H9 (cell line): ENCODE measurements around the gene FLG. TPM values are rescaled to one million over a fixed set of nuclear protein-coding genes. Genes with fewer than 3 reads are reported as not detected.
"Not testable (repeated sequence)": the region's sequence is repeated elsewhere in the genome, so short reads cannot be mapped to it uniquely, and the experiment has no call there.

Source experiments
- DNase-seq: peaks from one replicate; pipeline ENCODE4 v3.0.0-alpha.2; 2017
- H2AFZ ChIP-seq: one replicate; pipeline ENCODE4 v1.6.1; 2013; ENCODE audit warnings: mild to moderate bottlenecking, low read length, control low read depth, moderate library complexity
- H2AK5ac ChIP-seq: 2 replicates; pipeline ENCODE4 v1.6.1; 2013; ENCODE audit warnings: low read length, control low read depth, mixed read lengths; ENCODE audit not compliant: insufficient read length
- H2BK120ac ChIP-seq: one replicate; pipeline ENCODE4 v1.6.1; 2013; ENCODE audit warnings: low read depth, mild to moderate bottlenecking, low read length, control low read depth, inconsistent platforms; ENCODE audit not compliant: poor library complexity, severe bottlenecking
- H2BK12ac ChIP-seq: 2 replicates; pipeline ENCODE4 v1.6.1; 2013; ENCODE audit warnings: low read length, control low read depth, mixed read lengths, low read depth; ENCODE audit not compliant: insufficient read length
- H2BK15ac ChIP-seq: 2 replicates; pipeline ENCODE4 v1.6.1; 2013; ENCODE audit warnings: low read depth, low read length, control low read depth
- H2BK20ac ChIP-seq: one replicate; pipeline ENCODE4 v1.6.1; 2013; ENCODE audit warnings: low read depth, mild to moderate bottlenecking, low read length, control low read depth, inconsistent platforms; ENCODE audit not compliant: poor library complexity, severe bottlenecking
- H2BK5ac ChIP-seq: 2 replicates; pipeline ENCODE4 v1.6.1; 2013; ENCODE audit warnings: low read length, control low read depth, mixed read lengths; ENCODE audit not compliant: insufficient read length
- H3K14ac ChIP-seq: 2 replicates; pipeline ENCODE4 v1.6.1; 2013; ENCODE audit warnings: low read length, control low read depth; ENCODE audit not compliant: insufficient read depth
- H3K18ac ChIP-seq: 2 replicates; pipeline ENCODE4 v1.6.1; 2013; ENCODE audit warnings: low read depth, mild to moderate bottlenecking, mixed read lengths, low read length, control low read depth; ENCODE audit not compliant: insufficient read length
- H3K23ac ChIP-seq: 2 replicates; pipeline ENCODE4 v1.6.1; 2013; ENCODE audit warnings: low read length, control low read depth, mixed read lengths, low read depth; ENCODE audit not compliant: insufficient read length
- H3K23me2 ChIP-seq: 2 replicates; pipeline ENCODE4 v1.6.1; 2013; ENCODE audit warnings: low read depth, mild to moderate bottlenecking, mixed read lengths, low read length, control low read depth; ENCODE audit not compliant: insufficient read length, poor library complexity, severe bottlenecking
- H3K27ac ChIP-seq: 2 replicates; pipeline ENCODE4 v1.5.1; 2013; ENCODE audit warnings: low read length, control low read depth, mixed read lengths, low read depth; ENCODE audit not compliant: insufficient read length
- H3K27me3 ChIP-seq: 2 replicates; pipeline ENCODE4 v1.6.1; 2013; ENCODE audit warnings: low read length, control low read depth, inconsistent platforms; ENCODE audit not compliant: insufficient read depth
- H3K4ac ChIP-seq: 2 replicates; pipeline ENCODE4 v1.6.1; 2013; ENCODE audit warnings: low read depth, mild to moderate bottlenecking, control low read depth, inconsistent platforms, low read length, moderate library complexity
- H3K4me1 ChIP-seq: 2 replicates; pipeline ENCODE4 v1.6.1; 2013; ENCODE audit warnings: low read length, control low read depth, inconsistent platforms; ENCODE audit not compliant: insufficient read depth
- H3K4me2 ChIP-seq: 2 replicates; pipeline ENCODE4 v1.6.1; 2013; ENCODE audit warnings: low read length, control low read depth, mixed read lengths; ENCODE audit not compliant: insufficient read length, insufficient read depth
- H3K56ac ChIP-seq: 2 replicates; pipeline ENCODE4 v1.6.1; 2013; ENCODE audit warnings: low read depth, mild to moderate bottlenecking, mixed read lengths, low read length, control low read depth; ENCODE audit not compliant: insufficient read length
- H3K79me1 ChIP-seq: 2 replicates; pipeline ENCODE4 v1.6.1; 2013; ENCODE audit warnings: low read depth, mild to moderate bottlenecking, moderate library complexity, low read length, control low read depth, inconsistent platforms; ENCODE audit not compliant: insufficient read depth, poor library complexity, severe bottlenecking
- H3K79me2 ChIP-seq: 2 replicates; pipeline ENCODE4 v1.6.1; 2013; ENCODE audit warnings: low read length, control low read depth, inconsistent platforms; ENCODE audit not compliant: insufficient read depth
- H3K9ac ChIP-seq: 2 replicates; pipeline ENCODE4 v1.6.1; 2013; ENCODE audit warnings: low read length, control low read depth, mixed read lengths; ENCODE audit not compliant: insufficient read length; ENCODE audit errors: extremely low read depth
- H3K9me3 ChIP-seq: one replicate; pipeline ENCODE4 v1.6.1; 2013; ENCODE audit warnings: low read depth, low read length, inconsistent platforms; ENCODE audit not compliant: control insufficient read depth
- H3T11ph ChIP-seq: one replicate; pipeline ENCODE4 v1.6.1; 2013; ENCODE audit warnings: mild to moderate bottlenecking, low read length, control low read depth, inconsistent platforms
- H4K20me1 ChIP-seq: one replicate; pipeline ENCODE4 v1.6.1; 2013; ENCODE audit not compliant: control insufficient read depth, insufficient read length, insufficient read depth
- H4K5ac ChIP-seq: 2 replicates; pipeline ENCODE4 v1.6.1; 2013; ENCODE audit warnings: low read depth, mild to moderate bottlenecking, mixed read lengths, low read length, control low read depth; ENCODE audit not compliant: insufficient read length
- H4K8ac ChIP-seq: replicated peaks from 2 replicates; pipeline ENCODE4 v1.6.1; 2013; ENCODE audit warnings: low read length, control low read depth, mixed read lengths, low read depth; ENCODE audit not compliant: insufficient read length
- H4K91ac ChIP-seq: 2 replicates; pipeline ENCODE4 v1.6.1; 2013; ENCODE audit warnings: low read depth, mild to moderate bottlenecking, moderate library complexity, mixed read lengths, low read length, control low read depth; ENCODE audit not compliant: insufficient read length
- H3K27ac Mint-ChIP-seq, 3 experiments: 2 replicates in 2 of 3; 3 replicates in 1 of 3; pipeline ENCODE4 v1.8.0; 2020 to 2021; ENCODE audit warnings: mixed read lengths in 3 of 3, mild to moderate bottlenecking in 1 of 3, moderate library complexity in 1 of 3
- H3K27me3 Mint-ChIP-seq: 2 replicates; pipeline ENCODE4 v1.8.0; 2021; ENCODE audit warnings: low read depth, mild to moderate bottlenecking, moderate library complexity, mixed read lengths
- H3K36me3 Mint-ChIP-seq, 3 experiments: 2 replicates in 2 of 3; 3 replicates in 1 of 3; pipeline ENCODE4 v1.8.0; 2020 to 2021; ENCODE audit warnings: low read depth in 3 of 3, mixed read lengths in 3 of 3; ENCODE audit not compliant: insufficient read depth in 1 of 3
- H3K4me1 Mint-ChIP-seq, 2 experiments: 2 replicates each; pipeline ENCODE4 v1.8.0; 2020; ENCODE audit warnings: mixed read lengths in 2 of 2
- H3K4me3 Mint-ChIP-seq, 2 experiments: 2 replicates in 1 of 2; 3 replicates in 1 of 2; pipeline ENCODE4 v1.8.0; 2020 to 2021; ENCODE audit warnings: mild to moderate bottlenecking in 2 of 2, mixed read lengths in 2 of 2, moderate library complexity in 1 of 2
- H3K9me3 Mint-ChIP-seq, 2 experiments: 2 replicates in 1 of 2; 3 replicates in 1 of 2; pipeline ENCODE4 v1.8.0; 2020; ENCODE audit warnings: mild to moderate bottlenecking in 2 of 2, mixed read lengths in 2 of 2, moderate library complexity in 1 of 2
- WGBS: extraction: QIAGEN DNeasy Blood & Tissue Kit; methylation state at CpG from one replicate; pipeline ENCODE4 v1.1.7; 2013; ENCODE audit warnings: missing lambda C conversion rate, low lambda C conversion rate, mixed read lengths; ENCODE audit not compliant: insufficient read length; ENCODE audit errors: extremely low coverage; 5-methylcytosine and 5-hydroxymethylcytosine counted together
- total RNA-seq: library from RNA; stranded (reverse); gene quantifications from 2 replicates; pipeline ENCODE4 v1.2.1, GENCODE V29; 2021
- TF ChIP-seq, protein P1 (sequence below): fragments of 200-600 bp; sonication (generic); conservative IDR thresholded peaks from 3 replicates; pipeline ENCODE4 v1.8.0; 2021; ENCODE audit warnings: antibody characterized with exemption, mild to moderate bottlenecking

The FLG gene
- total RNA-seq, 1 experiment from 2014 or later: not detected

- H2BK15ac ChIP-seq: no peak overlapping the region
- no CpG with 5 or more reads among the region's 21 CpGs for WGBS
- no peak overlapping the region for H3K9ac ChIP-seq
- H3K79me2 ChIP-seq: no peaks in the 10 kb centered on the region
- H3K23me2 ChIP-seq: no peaks in the 10 kb centered on the region
- no peak overlapping the region for H2BK12ac ChIP-seq
- no peaks in the 10 kb centered on the region for H3K4me1 ChIP-seq
- no peak overlapping the region for H3K14ac ChIP-seq
- no peak overlapping the region for H3K4me3 Mint-ChIP-seq
- peaks cover 70 to 77% of the 10 kb centered on the region in 2 experiments for H3K9me3 Mint-ChIP-seq
- no peak overlapping the region for H2BK20ac ChIP-seq
- H2AK5ac ChIP-seq: no peak overlapping the region
- H3K36me3 Mint-ChIP-seq: peaks cover 33 to 51% (median 47%) of the 10 kb centered on the region in 3 experiments
- no peak overlapping the region for H3K4ac ChIP-seq
- peaks cover 85% of the 10 kb centered on the region for H3K9me3 ChIP-seq
- no peak overlapping the region for H4K8ac ChIP-seq
- H3K27me3 ChIP-seq: no peaks in the 10 kb centered on the region
- no peaks in the 10 kb centered on the region for H3K4me1 Mint-ChIP-seq
- no peak overlapping the region for H3K23ac ChIP-seq
- H3K79me1 ChIP-seq: no peaks in the 10 kb centered on the region
- H4K91ac ChIP-seq: no peak overlapping the region
- H3T11ph ChIP-seq: no peak overlapping the region
- no peaks in the 10 kb centered on the region for H4K20me1 ChIP-seq
- H3K27me3 Mint-ChIP-seq: peaks cover 6% of the 10 kb centered on the region
- no peak overlapping the region for H2AFZ ChIP-seq
- no peak overlapping the region for H3K4me2 ChIP-seq
- H3K27ac ChIP-seq: no peak overlapping the region
- no peak overlapping the region for H3K27ac Mint-ChIP-seq
- H4K5ac ChIP-seq: no peak overlapping the region
- DNase-seq: no peak
- no peak overlapping the region for H3K18ac ChIP-seq
- TF ChIP-seq, protein P1, sequence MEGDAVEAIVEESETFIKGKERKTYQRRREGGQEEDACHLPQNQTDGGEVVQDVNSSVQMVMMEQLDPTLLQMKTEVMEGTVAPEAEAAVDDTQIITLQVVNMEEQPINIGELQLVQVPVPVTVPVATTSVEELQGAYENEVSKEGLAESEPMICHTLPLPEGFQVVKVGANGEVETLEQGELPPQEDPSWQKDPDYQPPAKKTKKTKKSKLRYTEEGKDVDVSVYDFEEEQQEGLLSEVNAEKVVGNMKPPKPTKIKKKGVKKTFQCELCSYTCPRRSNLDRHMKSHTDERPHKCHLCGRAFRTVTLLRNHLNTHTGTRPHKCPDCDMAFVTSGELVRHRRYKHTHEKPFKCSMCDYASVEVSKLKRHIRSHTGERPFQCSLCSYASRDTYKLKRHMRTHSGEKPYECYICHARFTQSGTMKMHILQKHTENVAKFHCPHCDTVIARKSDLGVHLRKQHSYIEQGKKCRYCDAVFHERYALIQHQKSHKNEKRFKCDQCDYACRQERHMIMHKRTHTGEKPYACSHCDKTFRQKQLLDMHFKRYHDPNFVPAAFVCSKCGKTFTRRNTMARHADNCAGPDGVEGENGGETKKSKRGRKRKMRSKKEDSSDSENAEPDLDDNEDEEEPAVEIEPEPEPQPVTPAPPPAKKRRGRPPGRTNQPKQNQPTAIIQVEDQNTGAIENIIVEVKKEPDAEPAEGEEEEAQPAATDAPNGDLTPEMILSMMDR: no peak
- H2BK120ac ChIP-seq: no peak overlapping the region
- no peak overlapping the region for H2BK5ac ChIP-seq
- no peak overlapping the region for H3K56ac ChIP-seq
These were observed 11.7 kb downstream of the FLG start for GRCh38 chr1:152313319-152313801.

- not testable (repeated sequence) for H3K79me2 ChIP-seq, H3T11ph ChIP-seq, H3K4ac ChIP-seq, H3K4me2 ChIP-seq, H3K27ac Mint-ChIP-seq, H2BK120ac ChIP-seq, H3K18ac ChIP-seq, H4K8ac ChIP-seq, H3K9ac ChIP-seq, H3K79me1 ChIP-seq, H3K27ac ChIP-seq, H4K20me1 ChIP-seq, H4K91ac ChIP-seq, H2AFZ ChIP-seq, H4K5ac ChIP-seq, H3K4me3 Mint-ChIP-seq, H2BK5ac ChIP-seq, H3K56ac ChIP-seq, H3K23ac ChIP-seq, H2BK15ac ChIP-seq, H3K27me3 Mint-ChIP-seq, H3K4me1 Mint-ChIP-seq, H3K4me1 ChIP-seq, H3K27me3 ChIP-seq, H3K14ac ChIP-seq, DNase-seq, H2BK20ac ChIP-seq, H3K23me2 ChIP-seq, H2AK5ac ChIP-seq, H2BK12ac ChIP-seq
- peaks cover 82 to 89% of the 10 kb centered on the region in 2 experiments for H3K9me3 Mint-ChIP-seq
- peaks cover 83% of the 10 kb centered on the region for H3K9me3 ChIP-seq
- H3K36me3 Mint-ChIP-seq: peaks cover 42 to 56% (median 53%) of the 10 kb centered on the region in 3 experiments
- no CpG with 5 or more reads among the region's 13 CpGs for WGBS
These were observed 12.9 kb downstream of the FLG start for GRCh38 chr1:152312169-152312568.
